ENCODE results near the gene LIPT2.

GRCh38 chr11:74471668-74472429 is 21.7 kb downstream of the LIPT2 start:
- TF ChIP-seq BHLHE40 (IDR thresholded peaks at IDR 0.05; ENCODE audit: borderline replicate concordance): no peak
- no peak for TF ChIP-seq L3MBTL2 (conservative IDR thresholded peaks at IDR 0.05)
- no peak for TF ChIP-seq TARDBP (IDR thresholded peaks at IDR 0.05)
- no peak for TF ChIP-seq LEF1 (IDR thresholded peaks at IDR 0.05; ENCODE audit: borderline replicate concordance)
- TF ChIP-seq ZNF384 (IDR thresholded peaks at IDR 0.05): no peak
- no peak for TF ChIP-seq FOXM1 (IDR thresholded peaks at IDR 0.05; ENCODE audit: borderline replicate concordance)
- TF ChIP-seq ELF4 (IDR thresholded peaks at IDR 0.05): no peak
